Activated naive CD4-positive, alpha-beta T cell treated with anti-CD3 and anti-CD28 coated beads, Interleukin-2, amount 10 ng/mL, durations not matched to agents 7 days and 5 days (primary cell): ENCODE results near the gene KIF3C.
"Not testable (repeated sequence)": the region's sequence is repeated elsewhere in the genome, so short reads cannot be mapped to it uniquely, and the experiment has no call there.

Experiments
- CTCF ChIA-PET: fragments of 350-600 bp; sonication (Branson Sonifier 250); formaldehyde crosslinking; loops from one replicate; lab custom pipeline; 2021; ENCODE audit warnings: antibody characterized with exemption; lab: Charles Lee
- DNase-seq: peaks from one replicate; pipeline ENCODE4 v3.0.0-alpha.2; 2020
- H3K27ac Mint-ChIP-seq: one replicate; pipeline ENCODE4 v1.8.0; 2021; ENCODE audit warnings: mild to moderate bottlenecking, moderate library complexity, mixed read lengths
- H3K27me3 Mint-ChIP-seq: one replicate; pipeline ENCODE4 v1.8.0; 2021; ENCODE audit warnings: mild to moderate bottlenecking, mixed read lengths
- H3K36me3 Mint-ChIP-seq: one replicate; pipeline ENCODE4 v1.8.0; 2021; ENCODE audit warnings: mixed read lengths
- H3K4me1 Mint-ChIP-seq: one replicate; pipeline ENCODE4 v1.8.0; 2021; ENCODE audit warnings: mixed read lengths
- H3K4me3 Mint-ChIP-seq: one replicate; pipeline ENCODE4 v1.8.0; 2021; ENCODE audit warnings: mild to moderate bottlenecking, moderate library complexity, mixed read lengths
- H3K9me3 Mint-ChIP-seq: one replicate; pipeline ENCODE4 v1.8.0; 2021; ENCODE audit warnings: mixed read lengths

Gene KIF3C

DNA sequence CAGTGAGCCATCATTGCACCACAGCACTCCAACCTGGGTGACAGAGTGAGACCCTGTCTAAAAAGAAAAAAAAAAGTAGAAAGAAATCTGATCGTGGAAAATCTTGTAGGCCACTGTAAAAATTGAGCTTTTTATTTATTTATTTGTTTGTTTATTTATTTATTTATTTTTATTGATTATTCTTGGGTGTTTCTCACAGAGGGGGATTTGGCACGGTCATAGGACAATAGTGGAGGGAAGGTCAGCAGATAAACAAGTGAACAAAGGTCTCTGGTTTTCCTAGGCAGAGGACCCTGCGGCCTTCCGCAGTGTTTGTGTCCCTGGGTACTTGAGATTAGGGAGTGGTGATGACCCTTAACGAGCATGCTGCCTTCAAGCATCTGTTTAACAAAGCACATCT lies 72.7 kb downstream of the KIF3C start:
- DNase-seq, CTCF ChIA-PET, H3K4me1 Mint-ChIP-seq, H3K9me3 Mint-ChIP-seq, H3K4me3 Mint-ChIP-seq, H3K27ac Mint-ChIP-seq, H3K36me3 Mint-ChIP-seq, H3K27me3 Mint-ChIP-seq: not testable (repeated sequence)

DNA sequence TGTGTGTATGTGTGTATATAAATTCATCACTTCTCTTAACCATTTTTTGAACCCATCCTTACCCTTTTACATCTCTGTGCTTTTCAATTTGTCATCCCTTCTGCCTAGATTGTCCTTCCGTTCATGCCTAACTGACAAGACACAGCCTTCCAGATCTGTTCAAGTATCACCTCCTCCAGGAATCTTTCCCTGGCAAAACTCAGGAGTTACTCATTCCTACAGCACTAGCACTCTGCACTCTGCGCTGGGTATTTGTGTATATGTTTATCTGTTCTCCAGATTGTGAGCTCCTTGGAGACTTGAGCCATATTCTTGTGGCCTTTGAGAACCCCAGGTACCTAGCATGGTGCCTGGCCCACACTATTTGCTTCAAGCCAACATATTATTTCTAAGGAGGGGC lies 77.2 kb downstream of the KIF3C start:
- no peaks in the 10 kb centered on the region for H3K36me3 Mint-ChIP-seq
- no peak for DNase-seq
- no peak overlapping the region for H3K4me3 Mint-ChIP-seq
- H3K27ac Mint-ChIP-seq = no peak overlapping the region
- peaks cover 3% of the 10 kb centered on the region for H3K27me3 Mint-ChIP-seq
- CTCF ChIA-PET = no interaction called here
- no peaks in the 10 kb centered on the region for H3K4me1 Mint-ChIP-seq
- H3K9me3 Mint-ChIP-seq = no peaks in the 10 kb centered on the region

DNA sequence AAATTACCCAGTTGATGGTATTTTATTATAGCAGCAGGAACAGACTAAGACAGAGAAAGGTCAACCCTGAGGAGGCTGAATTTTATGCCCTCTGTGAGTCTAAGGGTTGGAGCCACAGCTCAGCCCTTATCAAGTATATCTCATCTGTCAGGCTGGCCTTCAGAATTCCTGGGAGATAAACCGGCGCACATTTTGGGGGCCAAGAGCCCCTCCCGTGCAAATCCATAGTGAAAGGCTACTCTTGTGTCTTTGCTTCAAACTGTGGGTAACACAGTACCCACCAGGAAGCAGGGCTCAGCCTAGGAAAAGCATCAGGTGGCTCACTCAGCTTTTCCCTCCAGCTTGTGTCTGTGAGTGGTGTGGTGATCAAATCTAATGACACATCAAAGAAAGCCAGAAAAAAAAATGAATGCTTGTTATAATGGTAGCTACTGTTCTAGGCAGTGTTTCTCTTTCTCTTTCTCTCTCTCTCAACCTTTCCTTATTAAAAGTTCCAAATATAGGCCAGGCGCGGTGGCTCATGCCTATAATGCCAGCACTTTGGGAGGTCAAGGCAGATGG lies 79.0 kb downstream of the KIF3C start:
- CTCF ChIA-PET = no interaction called here
- H3K4me1 Mint-ChIP-seq = no peaks in the 10 kb centered on the region
- H3K36me3 Mint-ChIP-seq = no peaks in the 10 kb centered on the region
- H3K9me3 Mint-ChIP-seq = no peaks in the 10 kb centered on the region
- H3K4me3 Mint-ChIP-seq = no peak overlapping the region
- DNase-seq = no peak
- H3K27ac Mint-ChIP-seq = no peak overlapping the region
- H3K27me3 Mint-ChIP-seq = peaks cover 17% of the 10 kb centered on the region

DNA sequence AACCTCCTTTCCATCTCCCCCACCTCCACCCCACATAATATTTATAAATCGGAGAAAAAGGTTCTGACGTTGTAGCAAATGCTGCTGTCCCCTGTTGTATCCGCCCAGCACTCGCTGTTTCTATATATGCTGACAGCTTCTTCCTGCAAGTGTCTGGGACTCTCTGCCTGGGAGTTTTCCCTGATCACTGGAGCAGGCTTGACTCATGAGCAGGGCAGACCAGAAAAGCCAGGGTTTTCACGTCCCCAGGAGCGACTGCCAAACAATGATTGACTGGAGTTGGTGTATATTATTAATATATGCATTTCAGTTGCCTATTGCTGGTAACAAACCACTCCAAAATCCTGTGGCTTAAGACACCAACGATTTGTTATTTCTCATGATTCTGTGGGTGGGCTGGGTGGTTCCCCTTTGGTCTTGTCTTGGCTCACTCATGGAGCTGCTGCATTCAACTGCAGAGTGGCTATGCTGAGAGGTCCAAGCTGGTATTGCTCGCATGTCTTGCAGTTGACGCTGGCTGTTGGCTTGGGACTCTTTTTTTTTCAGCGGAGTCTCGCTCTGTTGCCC lies 82.8 kb downstream of the KIF3C start:
- H3K4me1 Mint-ChIP-seq = no peaks in the 10 kb centered on the region
- no peak for DNase-seq
- H3K27ac Mint-ChIP-seq = no peak overlapping the region
- peaks cover 19% of the 10 kb centered on the region for H3K27me3 Mint-ChIP-seq
- no peak overlapping the region for H3K4me3 Mint-ChIP-seq
- no peaks in the 10 kb centered on the region for H3K9me3 Mint-ChIP-seq
- CTCF ChIA-PET = no interaction called here
- H3K36me3 Mint-ChIP-seq = no peaks in the 10 kb centered on the region

GRCh38 chr2:25897506-25897905 lies 84.8 kb downstream of the KIF3C start:
- no peak for DNase-seq
- Mint-ChIP-seq H3K27ac (no peak overlapping the region), H3K4me1 (no peaks in the 10 kb centered on the region), H3K27me3 (peaks cover 26% of the 10 kb centered on the region), H3K4me3 (no peak overlapping the region), H3K36me3 (no peaks in the 10 kb centered on the region), H3K9me3 (no peaks in the 10 kb centered on the region)
- CTCF ChIA-PET = no interaction called here

- DNase-seq, H3K4me1 Mint-ChIP-seq, H3K27ac Mint-ChIP-seq, H3K4me3 Mint-ChIP-seq, H3K9me3 Mint-ChIP-seq, H3K36me3 Mint-ChIP-seq, CTCF ChIA-PET: not testable (repeated sequence)
- peaks cover 26% of the 10 kb centered on the region for H3K27me3 Mint-ChIP-seq
Measured at GRCh38 chr2:25896308-25896707, 86.0 kb downstream of the KIF3C start.

DNA sequence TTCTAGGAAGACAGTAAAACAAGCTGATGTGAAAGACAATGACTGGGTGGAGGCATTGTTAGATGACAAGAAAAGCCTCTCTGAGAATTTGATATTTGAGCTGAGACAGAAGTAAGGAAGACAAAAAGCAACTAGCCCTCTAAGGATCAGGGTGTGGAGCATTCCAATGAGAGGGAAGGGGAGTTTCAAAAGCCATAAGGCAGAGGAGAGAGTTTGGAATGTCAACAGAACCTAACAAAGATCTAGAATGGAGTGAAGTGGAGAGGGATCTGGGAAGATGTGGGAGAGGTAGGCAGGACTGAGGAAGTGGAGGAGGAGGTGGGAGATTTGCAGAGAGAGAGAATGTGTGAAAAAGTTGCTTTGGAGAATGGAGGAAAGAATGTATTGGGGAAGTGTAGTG lies 86.7 kb downstream of the KIF3C start:
- CTCF ChIA-PET = no interaction called here

GRCh38 chr2:25895018-25895417 lies 87.3 kb downstream of the KIF3C start:
- Mint-ChIP-seq H3K36me3 (no peaks in the 10 kb centered on the region), H3K27ac (no peak overlapping the region), H3K9me3 (no peaks in the 10 kb centered on the region), H3K4me1 (no peaks in the 10 kb centered on the region), H3K27me3 (peaks cover 26% of the 10 kb centered on the region), H3K4me3 (no peak overlapping the region)
- CTCF ChIA-PET = no interaction called here
- no peak for DNase-seq

More for the DNA sequence above, 86.7 kb downstream of the KIF3C start:
- Mint-ChIP-seq H3K4me1 (no peaks in the 10 kb centered on the region), H3K36me3 (no peaks in the 10 kb centered on the region), H3K27me3 (peaks cover 26% of the 10 kb centered on the region), H3K27ac (no peak overlapping the region), H3K4me3 (no peak overlapping the region), H3K9me3 (no peaks in the 10 kb centered on the region)
- no peak for DNase-seq

GRCh38 chr2:25894135-25894830 lies 88.0 kb downstream of the KIF3C start:
- no peaks in the 10 kb centered on the region for H3K36me3 Mint-ChIP-seq
- no peaks in the 10 kb centered on the region for H3K9me3 Mint-ChIP-seq
- DNase-seq = no peak
- no peak overlapping the region for H3K27ac Mint-ChIP-seq
- CTCF ChIA-PET = no interaction called here
- no peaks in the 10 kb centered on the region for H3K4me1 Mint-ChIP-seq
- peaks cover 19% of the 10 kb centered on the region for H3K27me3 Mint-ChIP-seq
- H3K4me3 Mint-ChIP-seq = no peak overlapping the region

DNA sequence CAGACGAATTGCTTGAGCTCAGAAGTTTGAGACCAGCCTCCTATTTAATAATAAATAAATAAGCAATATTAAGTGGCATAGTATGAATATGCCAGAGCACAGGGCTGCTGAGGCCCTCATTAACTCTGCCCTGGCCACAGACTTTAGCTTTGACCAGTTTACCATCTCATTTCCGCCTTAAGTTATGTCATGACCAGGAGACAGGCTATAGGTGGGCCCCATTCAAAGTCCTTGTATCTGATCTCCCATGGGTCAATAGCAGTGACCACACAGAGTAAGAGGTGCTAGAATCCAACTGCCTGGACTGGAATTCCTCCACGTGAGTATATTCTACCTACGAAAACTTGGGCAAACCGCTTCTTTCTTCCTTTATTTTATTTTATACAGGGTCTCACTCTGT lies 90.6 kb downstream of the KIF3C start:
- Mint-ChIP-seq H3K4me3 (no peak overlapping the region), H3K27ac (no peak overlapping the region), H3K36me3 (no peaks in the 10 kb centered on the region), H3K9me3 (no peaks in the 10 kb centered on the region), H3K27me3 (peaks cover 29% of the 10 kb centered on the region), H3K4me1 (no peaks in the 10 kb centered on the region)
- CTCF ChIA-PET = no interaction called here
- DNase-seq = no peak

DNA sequence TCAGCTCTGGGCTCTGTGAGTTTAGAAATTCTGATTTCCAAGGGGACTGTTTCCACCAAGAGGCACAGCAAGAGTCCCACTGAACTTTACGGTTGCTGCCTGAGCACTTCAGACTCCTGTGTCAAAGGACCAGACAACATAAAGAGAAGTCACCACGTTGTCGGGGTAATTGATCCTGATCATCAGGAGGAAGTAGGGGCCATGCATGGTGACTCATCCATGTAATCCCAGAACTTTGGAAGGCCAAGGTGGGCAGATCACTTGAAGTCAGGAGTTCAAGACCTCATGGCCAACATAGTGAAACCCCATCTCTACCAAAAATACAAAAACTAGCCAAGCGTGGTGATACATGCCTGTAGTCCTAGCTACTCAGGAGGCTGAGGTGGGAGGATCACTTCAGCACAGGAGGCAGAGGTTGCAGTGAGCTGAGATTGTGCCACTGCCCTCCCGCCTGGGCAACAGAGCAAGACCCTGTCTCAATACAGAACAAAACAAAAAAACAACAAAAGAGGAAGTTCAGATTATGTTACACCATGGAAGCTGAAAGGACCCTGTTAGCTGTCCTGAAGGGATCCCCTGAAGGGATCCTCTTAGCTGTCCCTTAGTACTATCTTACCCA lies 94.6 kb downstream of the KIF3C start:
- Mint-ChIP-seq H3K4me1 (no peaks in the 10 kb centered on the region), H3K4me3 (no peak overlapping the region), H3K36me3 (no peaks in the 10 kb centered on the region), H3K27me3 (peaks cover 16% of the 10 kb centered on the region), H3K27ac (no peak overlapping the region), H3K9me3 (no peaks in the 10 kb centered on the region)
- CTCF ChIA-PET = interaction anchor here (0.6 kb wide), 1 partner anchor 63 kb away, joined by 3 read pairs; no protein-coding TSS in a partner anchor
- no peak for DNase-seq

- Mint-ChIP-seq H3K36me3 (no peaks in the 10 kb centered on the region), H3K9me3 (no peaks in the 10 kb centered on the region), H3K27ac (no peak overlapping the region), H3K27me3 (peaks cover 16% of the 10 kb centered on the region), H3K4me1 (no peaks in the 10 kb centered on the region), H3K4me3 (no peak overlapping the region)
- CTCF ChIA-PET = no interaction called here
- DNase-seq = no peak
Measured at GRCh38 chr2:25885933-25886332, 96.4 kb downstream of the KIF3C start.

- no peaks in the 10 kb centered on the region for H3K27me3 Mint-ChIP-seq
- H3K4me1 Mint-ChIP-seq = peaks cover 19% of the 10 kb centered on the region
- no peaks in the 10 kb centered on the region for H3K9me3 Mint-ChIP-seq
- H3K4me3 Mint-ChIP-seq = no peak overlapping the region
- DNase-seq = no peak
- CTCF ChIA-PET = no interaction called here
- peaks cover 4% of the 10 kb centered on the region for H3K36me3 Mint-ChIP-seq
- H3K27ac Mint-ChIP-seq = no peak overlapping the region
Measured at GRCh38 chr2:25881764-25882163, 100.5 kb downstream of the KIF3C start.

DNA sequence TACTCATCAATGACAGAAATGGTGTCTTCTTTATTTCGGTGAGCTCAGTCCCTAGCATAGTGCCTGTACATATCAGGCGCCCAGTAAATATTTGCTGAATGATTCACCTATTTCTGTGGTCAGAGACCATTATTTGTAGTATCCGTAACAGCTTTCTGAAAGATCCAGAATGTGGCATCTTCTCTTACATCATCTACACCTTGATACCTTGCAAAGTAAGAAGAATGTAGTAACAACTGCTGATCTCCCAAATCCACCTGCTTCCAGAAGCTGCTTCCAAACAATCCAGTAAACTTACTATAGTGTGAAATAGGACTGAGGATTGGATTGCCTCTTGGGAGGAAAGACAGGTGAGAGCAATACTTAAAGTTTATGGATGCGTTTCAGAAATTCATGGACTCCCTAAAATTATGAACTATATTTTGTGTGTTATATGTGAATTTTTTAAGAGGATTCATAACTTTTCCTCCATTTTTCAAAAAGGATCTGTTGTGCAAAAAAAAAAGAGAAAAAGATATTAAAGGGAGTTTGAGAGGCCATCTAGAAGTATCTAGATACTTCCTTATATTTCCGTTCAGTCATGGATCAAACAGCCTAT lies 103.1 kb downstream of the KIF3C start:
- H3K36me3 Mint-ChIP-seq = peaks cover 13% of the 10 kb centered on the region
- no peaks in the 10 kb centered on the region for H3K9me3 Mint-ChIP-seq
- H3K27ac Mint-ChIP-seq = peak overlapping the region; percentile 100
- H3K4me1 Mint-ChIP-seq = peaks cover 31% of the 10 kb centered on the region
- CTCF ChIA-PET = interaction anchor here (1.0 to 2.1 kb wide), 4 partner anchors 22 to 306 kb away, joined by 3 to 18 read pairs (median 4); no protein-coding TSS in a partner anchor
- no peak for DNase-seq
- H3K27me3 Mint-ChIP-seq = no peaks in the 10 kb centered on the region
- H3K4me3 Mint-ChIP-seq = peak overlapping the region; percentile 98
